Activated T-cell treated with anti-CD3 and anti-CD28 coated beads for 1 hour (primary cell): ENCODE measurements around the gene PACC1.
"Not testable (repeated sequence)": the region's sequence is repeated elsewhere in the genome, so short reads cannot be mapped to it uniquely, and the experiment has no call there.

Experiments
- DNase-seq: peaks from one replicate; pipeline ENCODE4 v3.0.0-alpha.2; 2020; ENCODE audit warnings: low read depth

PACC1 gene

DNA sequence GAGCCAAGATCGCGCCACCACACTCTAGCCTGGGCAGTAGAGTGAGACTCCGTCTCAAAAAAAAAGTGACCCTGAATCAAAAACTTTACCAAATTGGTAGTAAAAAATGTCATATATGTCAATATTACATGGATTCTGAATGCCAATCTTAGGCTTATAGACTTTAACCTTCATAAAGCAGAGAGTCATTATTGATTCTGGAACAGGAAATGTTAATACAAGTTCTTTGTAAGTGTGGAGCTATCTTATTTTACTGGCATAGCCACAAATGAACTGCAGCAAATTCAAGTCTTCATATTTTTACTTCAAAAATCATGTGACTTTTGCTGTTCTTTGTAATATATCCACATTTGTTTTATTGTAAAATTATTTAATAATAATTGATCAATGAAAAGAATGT is 88.1 kb downstream of the PACC1 start:
- no peak for DNase-seq

DNA sequence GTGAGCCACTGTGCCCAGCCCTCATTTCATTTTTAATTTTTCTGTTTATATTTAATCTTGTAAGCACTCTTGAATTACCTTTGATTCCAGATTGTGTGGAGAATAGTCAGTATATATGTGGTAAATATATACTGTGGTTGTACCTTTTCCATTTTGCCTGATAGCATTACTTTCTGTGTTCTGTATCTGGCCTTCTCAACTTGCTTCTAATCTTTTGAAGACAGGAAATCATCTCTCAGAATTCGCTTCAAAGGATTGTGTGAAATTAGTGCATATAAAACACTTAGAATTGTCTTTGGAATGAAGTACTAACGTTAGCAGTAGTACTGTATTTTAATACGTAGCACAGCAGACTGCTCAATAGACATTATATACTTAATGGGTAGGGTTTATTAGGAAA is 91.6 kb downstream of the PACC1 start:
- DNase-seq = no peak

DNA sequence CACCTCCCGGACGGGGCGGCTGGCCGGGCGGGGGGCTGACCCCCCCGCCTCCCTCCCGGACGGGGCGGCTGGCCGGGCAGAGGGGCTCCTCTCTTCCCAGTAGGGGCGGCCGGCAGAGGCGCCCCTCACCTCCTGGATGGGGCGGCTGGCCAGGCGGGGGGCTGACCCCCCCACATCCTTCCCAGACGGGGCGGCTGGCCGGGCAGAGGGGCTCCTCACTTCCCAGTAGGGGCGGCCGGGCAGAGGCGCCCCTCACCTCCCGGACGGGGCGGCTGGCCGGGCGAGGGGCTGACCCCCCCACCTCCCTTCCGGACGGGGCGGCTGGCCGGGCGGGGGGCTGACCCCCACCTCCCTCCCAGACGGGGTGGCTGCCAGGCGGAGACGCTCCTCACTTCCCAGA is 93.7 kb downstream of the PACC1 start:
- DNase-seq = not testable (repeated sequence)

DNA sequence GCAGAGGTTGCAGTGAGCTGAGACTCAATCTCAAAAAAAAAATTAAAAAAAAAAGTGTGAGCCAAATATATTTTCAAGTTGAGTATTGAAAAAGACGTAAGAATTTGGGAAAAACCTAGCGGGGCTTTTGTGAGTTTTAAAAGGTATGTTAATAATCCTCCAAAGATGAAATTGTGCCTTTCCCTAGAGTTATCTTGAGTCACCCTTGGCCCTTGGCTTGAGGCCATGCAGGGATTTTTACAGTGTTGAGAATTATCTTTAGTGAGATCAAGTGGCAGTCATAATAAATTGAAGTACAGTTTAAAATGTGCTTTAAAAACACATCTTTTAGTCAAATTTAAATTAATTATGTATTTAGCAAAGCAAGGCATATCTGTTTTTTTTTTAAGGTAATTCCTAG is 96.8 kb downstream of the PACC1 start:
- no peak for DNase-seq

DNA sequence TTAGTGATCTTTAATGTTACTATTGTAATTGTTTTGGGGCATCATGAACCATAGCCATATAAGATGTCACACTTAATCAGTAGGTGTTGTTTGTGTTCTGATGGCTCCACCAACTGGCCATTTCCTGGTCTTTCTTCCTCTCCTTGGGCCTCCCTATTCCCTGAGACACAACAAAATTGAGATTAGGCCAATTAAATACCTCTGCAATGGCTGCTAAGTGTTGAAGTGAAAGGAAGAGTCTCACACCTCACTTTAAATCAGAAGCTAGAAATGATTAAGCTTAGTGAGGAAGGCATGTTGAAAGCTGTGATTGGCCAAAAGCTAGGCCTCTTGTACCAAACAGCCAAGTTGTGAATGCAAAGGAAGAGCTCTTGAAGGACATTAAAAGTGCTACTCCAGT is 98.8 kb downstream of the PACC1 start:
- DNase-seq = no peak

DNA sequence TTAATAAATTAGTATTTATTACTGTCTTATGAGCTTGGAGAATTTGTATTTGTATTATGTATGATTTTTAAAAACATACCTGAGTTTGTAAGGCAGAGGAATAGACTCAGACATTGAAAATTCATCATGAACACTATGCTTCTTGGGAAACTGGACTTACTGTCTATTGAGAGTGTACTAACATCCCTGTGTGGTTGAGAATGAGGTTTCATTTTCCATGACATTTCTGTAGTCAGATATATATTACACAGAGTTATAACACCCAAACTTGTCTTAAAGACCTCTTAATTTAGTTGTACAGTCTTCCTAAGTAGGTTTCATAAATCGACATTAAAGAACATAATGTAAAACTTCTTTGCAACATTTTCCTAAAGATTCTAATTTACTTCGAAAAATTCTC is 99.5 kb downstream of the PACC1 start:
- DNase-seq = no peak
